Activated CD8-positive, alpha-beta memory T cell treated with anti-CD3 and anti-CD28 coated beads for 4 hours (primary cell): ENCODE measurements around the gene CEP70.
"Not testable (repeated sequence)": the region's sequence is repeated elsewhere in the genome, so short reads cannot be mapped to it uniquely, and the experiment has no call there.

Experiments
- DNase-seq, 2 donors: peaks; one replicate each; pipeline ENCODE4 v3.0.0-alpha.2; 2020; ENCODE audit warnings: low read depth in 2 of 2

Gene CEP70

GRCh38 chr3:138469874-138470273 is 124.2 kb downstream of the CEP70 start:
- no peak for DNase-seq

- DNase-seq, result no peak
Measured at GRCh38 chr3:138468886-138469285, 125.2 kb downstream of the CEP70 start.

GRCh38 chr3:138468451-138468850 is 125.6 kb downstream of the CEP70 start:
- DNase-seq, result no peak

GRCh38 chr3:138467931-138468330 is 126.1 kb downstream of the CEP70 start:
- no peak for DNase-seq

- DNase-seq, result no peak
Measured at GRCh38 chr3:138465925-138466324, 128.1 kb downstream of the CEP70 start.

- DNase-seq, result no peak
Measured at GRCh38 chr3:138465451-138465850, 128.6 kb downstream of the CEP70 start.

- no peak for DNase-seq
Measured at GRCh38 chr3:138464491-138464860, 129.6 kb downstream of the CEP70 start.

GRCh38 chr3:138463724-138464490 is 130.2 kb downstream of the CEP70 start:
- DNase-seq, result no peak

GRCh38 chr3:138461896-138462295 is 132.2 kb downstream of the CEP70 start:
- no peak for DNase-seq

GRCh38 chr3:138461246-138461645 is 132.8 kb downstream of the CEP70 start:
- DNase-seq, result no peak

GRCh38 chr3:138460536-138461205 is 133.4 kb downstream of the CEP70 start:
- DNase-seq, result no peak

- DNase-seq, result no peak
Measured at GRCh38 chr3:138459619-138460535, 134.2 kb downstream of the CEP70 start.

GRCh38 chr3:138458774-138459499 is 135.1 kb downstream of the CEP70 start:
- no peak for DNase-seq

- no peak for DNase-seq
Measured at GRCh38 chr3:138457863-138458735, 136.0 kb downstream of the CEP70 start.

- no peak for DNase-seq
Measured at GRCh38 chr3:138456961-138457862, 136.8 kb downstream of the CEP70 start.

GRCh38 chr3:138455801-138456716 is 138.0 kb downstream of the CEP70 start:
- DNase-seq, result no peak

GRCh38 chr3:138453940-138454339 is 140.1 kb downstream of the CEP70 start:
- not testable (repeated sequence) for DNase-seq

GRCh38 chr3:138452436-138452835 is 141.6 kb downstream of the CEP70 start:
- no peak for DNase-seq
